Ishikawa (cell line): Measurements from ENCODE around the gene GNB5.

Source experiments
- CEBPB ChIP-seq: IDR thresholded peaks from 2 replicates; pipeline ENCODE4 v1.6.1; 2012
- CREB1 ChIP-seq: IDR thresholded peaks from 2 replicates; pipeline ENCODE4 v1.6.1; 2012; ENCODE audit warnings: low read depth
- EGR1 ChIP-seq: IDR thresholded peaks from 2 replicates; pipeline ENCODE4 v1.6.1; 2012
- EP300 ChIP-seq: IDR thresholded peaks from 2 replicates; pipeline ENCODE4 v1.6.1; 2012; ENCODE audit warnings: borderline replicate concordance
- FOXM1 ChIP-seq: IDR thresholded peaks from 2 replicates; pipeline ENCODE4 v1.6.1; 2012; ENCODE audit warnings: low read depth, borderline replicate concordance
- MAX ChIP-seq: IDR thresholded peaks from 2 replicates; pipeline ENCODE4 v1.6.1; 2012
- NFIC ChIP-seq: IDR thresholded peaks from 2 replicates; pipeline ENCODE4 v1.6.1; 2012
- RAD21 ChIP-seq: IDR thresholded peaks from 2 replicates; pipeline ENCODE4 v1.6.1; 2012; ENCODE audit warnings: low read depth
- REST ChIP-seq: IDR thresholded peaks from 2 replicates; pipeline ENCODE4 v1.6.1; 2012; ENCODE audit warnings: low read depth, mild to moderate bottlenecking
- TAF1 ChIP-seq: IDR thresholded peaks from 2 replicates; pipeline ENCODE4 v1.6.1; 2012; ENCODE audit warnings: low read depth, mild to moderate bottlenecking
- TCF12 ChIP-seq: IDR thresholded peaks from 2 replicates; pipeline ENCODE4 v1.6.1; 2012; ENCODE audit warnings: low read depth
- TEAD4 ChIP-seq: IDR thresholded peaks from 2 replicates; pipeline ENCODE4 v1.6.1; 2012
- USF1 ChIP-seq: IDR thresholded peaks from 2 replicates; pipeline ENCODE4 v1.6.1; 2012
- YY1 ChIP-seq: IDR thresholded peaks from 2 replicates; pipeline ENCODE4 v1.6.1; 2012; ENCODE audit warnings: low read depth
- ZBTB7A ChIP-seq: IDR thresholded peaks from 2 replicates; pipeline ENCODE4 v1.6.1; 2012; ENCODE audit warnings: low read depth

The GNB5 gene

GRCh38 chr15:52193791-52194190 is 2.6 kb upstream of the GNB5 start:
- TF ChIP-seq MAX (no peak), RAD21 (no peak), USF1 (no peak), TAF1 (no peak), EGR1 (no peak), ZBTB7A (no peak), CEBPB (no peak), CREB1 (no peak), EP300 (no peak), FOXM1 (no peak), TEAD4 (no peak), REST (no peak), NFIC (no peak), TCF12 (no peak), YY1 (no peak)

GRCh38 chr15:52193321-52193720 is 2.1 kb upstream of the GNB5 start:
- no peak for TF ChIP-seq MAX
- TF ChIP-seq CEBPB, result no peak
- no peak for TF ChIP-seq TAF1
- TF ChIP-seq ZBTB7A, result no peak
- no peak for TF ChIP-seq EGR1
- TF ChIP-seq RAD21, result no peak
- TF ChIP-seq REST, result no peak

GRCh38 chr15:52186651-52187486 is 4.3 kb downstream of the GNB5 start:
- TF ChIP-seq EGR1, result no peak
- TF ChIP-seq CREB1, result no peak
- no peak for TF ChIP-seq TCF12
- TF ChIP-seq RAD21, result no peak
- no peak for TF ChIP-seq YY1
- no peak for TF ChIP-seq EP300
- no peak for TF ChIP-seq TEAD4
- TF ChIP-seq REST, result no peak

- TF ChIP-seq YY1 (no peak), USF1 (no peak), ZBTB7A (no peak)
Observed at GRCh38 chr15:52185151-52185561, 6.0 kb downstream of the GNB5 start.

- TF ChIP-seq TCF12 (no peak), USF1 (no peak), CEBPB (no peak), ZBTB7A (no peak), REST (no peak), CREB1 (no peak), EGR1 (no peak)
Observed at GRCh38 chr15:52184721-52185120, 6.5 kb downstream of the GNB5 start.
